DOHH2 (cell line): ENCODE measurements around the gene SYNDIG1L.

ENCODE experiments used
- EZH2phosphoT487 ChIP-seq: fragments of 200-600 bp; sonication (generic); IDR thresholded peaks from 2 replicates; pipeline ENCODE4 v1.6.1; 2017; ENCODE audit warnings: borderline replicate concordance, mild to moderate bottlenecking, antibody characterized with exemption, low read length, moderate library complexity, mixed read lengths
- TF ChIP-seq, protein P1 (sequence below): fragments of 200-600 bp; sonication (generic); IDR thresholded peaks from one replicate; pipeline ENCODE4 v1.5.1; 2014; ENCODE audit warnings: antibody characterized with exemption, mild to moderate bottlenecking, low read depth, low read length; ENCODE audit not compliant: poor library complexity, severe bottlenecking

DNA sequence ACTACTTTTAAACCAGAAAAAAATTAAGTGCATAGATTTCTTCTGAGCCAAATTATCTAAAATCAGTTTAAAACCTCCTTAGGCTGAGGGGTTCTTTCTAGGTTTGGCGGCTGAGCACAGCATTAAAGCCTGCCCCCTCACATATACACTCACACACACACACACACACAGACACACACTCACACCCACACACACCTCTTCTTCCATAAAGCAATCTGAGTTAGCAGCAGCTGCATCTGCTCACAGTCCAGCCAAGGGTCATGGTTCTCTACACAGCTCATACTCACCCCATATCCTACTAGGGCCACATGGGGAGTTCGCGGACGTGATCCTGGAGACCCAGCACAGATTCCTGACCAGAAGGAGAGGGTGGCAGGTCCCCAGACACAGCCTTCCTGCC, 12.4 kb downstream of the SYNDIG1L start:
- TF ChIP-seq, protein P1, sequence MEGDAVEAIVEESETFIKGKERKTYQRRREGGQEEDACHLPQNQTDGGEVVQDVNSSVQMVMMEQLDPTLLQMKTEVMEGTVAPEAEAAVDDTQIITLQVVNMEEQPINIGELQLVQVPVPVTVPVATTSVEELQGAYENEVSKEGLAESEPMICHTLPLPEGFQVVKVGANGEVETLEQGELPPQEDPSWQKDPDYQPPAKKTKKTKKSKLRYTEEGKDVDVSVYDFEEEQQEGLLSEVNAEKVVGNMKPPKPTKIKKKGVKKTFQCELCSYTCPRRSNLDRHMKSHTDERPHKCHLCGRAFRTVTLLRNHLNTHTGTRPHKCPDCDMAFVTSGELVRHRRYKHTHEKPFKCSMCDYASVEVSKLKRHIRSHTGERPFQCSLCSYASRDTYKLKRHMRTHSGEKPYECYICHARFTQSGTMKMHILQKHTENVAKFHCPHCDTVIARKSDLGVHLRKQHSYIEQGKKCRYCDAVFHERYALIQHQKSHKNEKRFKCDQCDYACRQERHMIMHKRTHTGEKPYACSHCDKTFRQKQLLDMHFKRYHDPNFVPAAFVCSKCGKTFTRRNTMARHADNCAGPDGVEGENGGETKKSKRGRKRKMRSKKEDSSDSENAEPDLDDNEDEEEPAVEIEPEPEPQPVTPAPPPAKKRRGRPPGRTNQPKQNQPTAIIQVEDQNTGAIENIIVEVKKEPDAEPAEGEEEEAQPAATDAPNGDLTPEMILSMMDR: no peak
- no peak for TF ChIP-seq EZH2phosphoT487
